Liver (tissue), 3 donors: ENCODE data around the gene KCNQ4.

Source experiments
- EGR1 ChIP-seq, 2 donors: IDR thresholded peaks; 2 replicates each; pipeline ENCODE4 v1.6.1; 2016 to 2018; ENCODE audit warnings: antibody characterized with exemption in 2 of 2, low read depth in 2 of 2
- FOXA1 ChIP-seq: IDR thresholded peaks from 2 replicates; pipeline ENCODE4 v1.6.1; 2016; ENCODE audit warnings: antibody characterized with exemption
- GABPA ChIP-seq, 2 donors: IDR thresholded peaks in 1 of 2; conservative IDR thresholded peaks in 1 of 2; 2 replicates each; pipeline ENCODE4 v1.6.1; 2016; ENCODE audit warnings: antibody characterized with exemption in 2 of 2, mild to moderate bottlenecking in 1 of 2, moderate library complexity in 1 of 2
- HNF4G ChIP-seq: IDR thresholded peaks from 2 replicates; pipeline ENCODE4 v1.6.1; 2016; ENCODE audit warnings: antibody characterized with exemption
- JUND ChIP-seq, 2 donors: IDR thresholded peaks; 2 replicates each; pipeline ENCODE4 v1.6.1; 2016; ENCODE audit warnings: antibody characterized with exemption in 2 of 2
- NR2F2 ChIP-seq: IDR thresholded peaks from 2 replicates; pipeline ENCODE4 v1.6.1; 2016; ENCODE audit warnings: antibody characterized with exemption
- RAD21 ChIP-seq, 2 donors: IDR thresholded peaks; 2 replicates each; pipeline ENCODE4 v1.6.1; 2016; ENCODE audit warnings: antibody characterized with exemption in 2 of 2, mild to moderate bottlenecking in 2 of 2
- RXRA ChIP-seq, 2 donors: IDR thresholded peaks; 2 replicates each; pipeline ENCODE4 v1.6.1; 2017 to 2018; ENCODE audit warnings: antibody characterized with exemption in 2 of 2, mild to moderate bottlenecking in 1 of 2
- TAF1 ChIP-seq: conservative IDR thresholded peaks from 2 replicates; pipeline ENCODE4 v1.6.1; 2016; ENCODE audit warnings: antibody characterized with exemption, mild to moderate bottlenecking
- YY1 ChIP-seq: IDR thresholded peaks from 2 replicates; pipeline ENCODE4 v1.6.1; 2016; ENCODE audit warnings: antibody characterized with exemption, mild to moderate bottlenecking
- TF ChIP-seq, protein P1 (sequence below): fragments of 150-350 bp; IDR thresholded peaks from 2 replicates; pipeline ENCODE4 v1.5.1; 2017; ENCODE audit warnings: improper control_type of control experiment, low read depth, low read length; ENCODE audit not compliant: missing input control
- TF ChIP-seq, protein P2 (sequence below): IDR thresholded peaks from 2 replicates; pipeline ENCODE4 v1.6.1; 2016; ENCODE audit warnings: antibody characterized with exemption, mild to moderate bottlenecking
- TF ChIP-seq, protein P3 (sequence below): IDR thresholded peaks from 2 replicates; pipeline ENCODE4 v1.6.1; 2016; ENCODE audit warnings: antibody characterized with exemption
- TF ChIP-seq, protein P4 (sequence below): IDR thresholded peaks from 2 replicates; pipeline ENCODE4 v1.6.1; 2016; ENCODE audit warnings: antibody characterized with exemption
- donor health status: healthy.
- donor health status: healthy.

DNA sequence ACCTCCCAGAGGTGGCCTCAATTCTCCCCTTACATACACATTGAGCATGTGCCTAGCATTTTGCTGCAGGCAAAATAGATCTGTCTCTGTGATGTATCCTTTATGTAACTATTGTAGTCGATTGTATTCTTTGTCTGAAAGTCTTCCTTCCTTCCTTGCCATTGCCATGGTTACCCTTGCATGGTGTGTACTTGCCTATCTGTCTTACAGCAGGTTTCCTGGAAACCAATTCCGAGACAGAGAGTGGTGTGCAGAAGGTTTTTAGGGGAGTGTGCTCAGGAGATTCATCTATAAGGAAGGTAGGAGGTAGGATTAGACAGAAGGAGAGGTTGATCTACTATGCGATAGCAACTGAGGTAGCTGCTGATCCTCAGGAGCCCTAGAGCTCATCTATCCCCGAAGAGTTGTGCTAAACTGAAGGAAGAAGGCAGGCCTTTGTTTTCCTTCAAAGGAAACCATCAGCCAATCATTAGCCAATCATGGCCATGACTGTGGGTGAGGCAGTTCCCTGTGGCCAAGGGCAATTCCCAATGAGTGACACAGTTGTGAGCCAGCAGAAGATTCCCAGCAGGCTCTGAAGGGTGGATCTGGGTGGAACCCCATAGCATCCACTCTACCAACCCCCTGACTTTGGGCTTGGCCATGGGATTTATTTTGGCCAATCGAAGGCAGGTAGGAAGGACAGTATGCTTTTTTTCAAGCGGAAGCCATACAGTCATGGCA lies 63.6 kb downstream of the KCNQ4 start:
- TF ChIP-seq, protein P1, sequence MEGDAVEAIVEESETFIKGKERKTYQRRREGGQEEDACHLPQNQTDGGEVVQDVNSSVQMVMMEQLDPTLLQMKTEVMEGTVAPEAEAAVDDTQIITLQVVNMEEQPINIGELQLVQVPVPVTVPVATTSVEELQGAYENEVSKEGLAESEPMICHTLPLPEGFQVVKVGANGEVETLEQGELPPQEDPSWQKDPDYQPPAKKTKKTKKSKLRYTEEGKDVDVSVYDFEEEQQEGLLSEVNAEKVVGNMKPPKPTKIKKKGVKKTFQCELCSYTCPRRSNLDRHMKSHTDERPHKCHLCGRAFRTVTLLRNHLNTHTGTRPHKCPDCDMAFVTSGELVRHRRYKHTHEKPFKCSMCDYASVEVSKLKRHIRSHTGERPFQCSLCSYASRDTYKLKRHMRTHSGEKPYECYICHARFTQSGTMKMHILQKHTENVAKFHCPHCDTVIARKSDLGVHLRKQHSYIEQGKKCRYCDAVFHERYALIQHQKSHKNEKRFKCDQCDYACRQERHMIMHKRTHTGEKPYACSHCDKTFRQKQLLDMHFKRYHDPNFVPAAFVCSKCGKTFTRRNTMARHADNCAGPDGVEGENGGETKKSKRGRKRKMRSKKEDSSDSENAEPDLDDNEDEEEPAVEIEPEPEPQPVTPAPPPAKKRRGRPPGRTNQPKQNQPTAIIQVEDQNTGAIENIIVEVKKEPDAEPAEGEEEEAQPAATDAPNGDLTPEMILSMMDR: no peak
- TF ChIP-seq, protein P2, sequence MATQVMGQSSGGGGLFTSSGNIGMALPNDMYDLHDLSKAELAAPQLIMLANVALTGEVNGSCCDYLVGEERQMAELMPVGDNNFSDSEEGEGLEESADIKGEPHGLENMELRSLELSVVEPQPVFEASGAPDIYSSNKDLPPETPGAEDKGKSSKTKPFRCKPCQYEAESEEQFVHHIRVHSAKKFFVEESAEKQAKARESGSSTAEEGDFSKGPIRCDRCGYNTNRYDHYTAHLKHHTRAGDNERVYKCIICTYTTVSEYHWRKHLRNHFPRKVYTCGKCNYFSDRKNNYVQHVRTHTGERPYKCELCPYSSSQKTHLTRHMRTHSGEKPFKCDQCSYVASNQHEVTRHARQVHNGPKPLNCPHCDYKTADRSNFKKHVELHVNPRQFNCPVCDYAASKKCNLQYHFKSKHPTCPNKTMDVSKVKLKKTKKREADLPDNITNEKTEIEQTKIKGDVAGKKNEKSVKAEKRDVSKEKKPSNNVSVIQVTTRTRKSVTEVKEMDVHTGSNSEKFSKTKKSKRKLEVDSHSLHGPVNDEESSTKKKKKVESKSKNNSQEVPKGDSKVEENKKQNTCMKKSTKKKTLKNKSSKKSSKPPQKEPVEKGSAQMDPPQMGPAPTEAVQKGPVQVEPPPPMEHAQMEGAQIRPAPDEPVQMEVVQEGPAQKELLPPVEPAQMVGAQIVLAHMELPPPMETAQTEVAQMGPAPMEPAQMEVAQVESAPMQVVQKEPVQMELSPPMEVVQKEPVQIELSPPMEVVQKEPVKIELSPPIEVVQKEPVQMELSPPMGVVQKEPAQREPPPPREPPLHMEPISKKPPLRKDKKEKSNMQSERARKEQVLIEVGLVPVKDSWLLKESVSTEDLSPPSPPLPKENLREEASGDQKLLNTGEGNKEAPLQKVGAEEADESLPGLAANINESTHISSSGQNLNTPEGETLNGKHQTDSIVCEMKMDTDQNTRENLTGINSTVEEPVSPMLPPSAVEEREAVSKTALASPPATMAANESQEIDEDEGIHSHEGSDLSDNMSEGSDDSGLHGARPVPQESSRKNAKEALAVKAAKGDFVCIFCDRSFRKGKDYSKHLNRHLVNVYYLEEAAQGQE: no peak
- no peak for TF ChIP-seq YY1
- no peak for TF ChIP-seq JUND (IDR thresholded peaks at IDR 0.05)
- TF ChIP-seq, protein P3, sequence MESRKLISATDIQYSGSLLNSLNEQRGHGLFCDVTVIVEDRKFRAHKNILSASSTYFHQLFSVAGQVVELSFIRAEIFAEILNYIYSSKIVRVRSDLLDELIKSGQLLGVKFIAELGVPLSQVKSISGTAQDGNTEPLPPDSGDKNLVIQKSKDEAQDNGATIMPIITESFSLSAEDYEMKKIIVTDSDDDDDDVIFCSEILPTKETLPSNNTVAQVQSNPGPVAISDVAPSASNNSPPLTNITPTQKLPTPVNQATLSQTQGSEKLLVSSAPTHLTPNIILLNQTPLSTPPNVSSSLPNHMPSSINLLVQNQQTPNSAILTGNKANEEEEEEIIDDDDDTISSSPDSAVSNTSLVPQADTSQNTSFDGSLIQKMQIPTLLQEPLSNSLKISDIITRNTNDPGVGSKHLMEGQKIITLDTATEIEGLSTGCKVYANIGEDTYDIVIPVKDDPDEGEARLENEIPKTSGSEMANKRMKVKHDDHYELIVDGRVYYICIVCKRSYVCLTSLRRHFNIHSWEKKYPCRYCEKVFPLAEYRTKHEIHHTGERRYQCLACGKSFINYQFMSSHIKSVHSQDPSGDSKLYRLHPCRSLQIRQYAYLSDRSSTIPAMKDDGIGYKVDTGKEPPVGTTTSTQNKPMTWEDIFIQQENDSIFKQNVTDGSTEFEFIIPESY: no peak
- TF ChIP-seq, protein P4, sequence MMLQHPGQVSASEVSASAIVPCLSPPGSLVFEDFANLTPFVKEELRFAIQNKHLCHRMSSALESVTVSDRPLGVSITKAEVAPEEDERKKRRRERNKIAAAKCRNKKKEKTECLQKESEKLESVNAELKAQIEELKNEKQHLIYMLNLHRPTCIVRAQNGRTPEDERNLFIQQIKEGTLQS: no peak
- TF ChIP-seq EGR1 (IDR thresholded peaks at IDR 0.05; ENCODE audit: low read depth in 2 of 2): no peak
- no peak for TF ChIP-seq GABPA (IDR thresholded peaks at IDR 0.05 in 1 of 2, conservative IDR thresholded peaks at IDR 0.05 in 1 of 2)
- no peak for TF ChIP-seq RAD21 (IDR thresholded peaks at IDR 0.05)
- TF ChIP-seq TAF1: no peak
- no peak for TF ChIP-seq HNF4G
- no peak for TF ChIP-seq RXRA (IDR thresholded peaks at IDR 0.05)
- TF ChIP-seq FOXA1: no peak
- no peak for TF ChIP-seq NR2F2
